Measurements from ENCODE around the gene OTUD4.

OTUD4 gene

GRCh38 chr4:145130788-145131399, 49.5 kb downstream of the OTUD4 start:
- H3K9me3 ChIP-seq (ENCODE audit: severe bottlenecking) = no peaks in the 10 kb centered on the region
- H3K27me3 ChIP-seq (ENCODE audit: insufficient read depth, poor library complexity, severe bottlenecking) = no peaks in the 10 kb centered on the region
- no peaks in the 10 kb centered on the region for H3K4me1 ChIP-seq (ENCODE audit: insufficient read depth, poor library complexity, severe bottlenecking)
- H3K4me3 ChIP-seq (ENCODE audit: severe bottlenecking) = no peak overlapping the region
- DNase-seq (ENCODE audit: low spot score) (no peak), ATAC-seq (ENCODE audit: low read depth) (peak; percentile 52)
- no peak overlapping the region for H3K27ac ChIP-seq (ENCODE audit: poor library complexity, severe bottlenecking)
- H3K36me3 ChIP-seq (ENCODE audit: low read depth) = peaks cover 83% of the 10 kb centered on the region
- no peak for TF ChIP-seq CTCF (IDR thresholded peaks at IDR 0.05; ENCODE audit: poor library complexity, severe bottlenecking)

- H3K27ac ChIP-seq (ENCODE audit: poor library complexity, severe bottlenecking) = no peak overlapping the region
Observed at GRCh38 chr4:145130130-145130529, 50.3 kb downstream of the OTUD4 start.

GRCh38 chr4:145125396-145125795, 55.0 kb downstream of the OTUD4 start:
- TF ChIP-seq CTCF (IDR thresholded peaks at IDR 0.05; ENCODE audit: poor library complexity, severe bottlenecking) = no peak
- no peak for ATAC-seq (ENCODE audit: low read depth)
- H3K4me1 ChIP-seq (ENCODE audit: insufficient read depth, poor library complexity, severe bottlenecking) = no peaks in the 10 kb centered on the region
- no peak overlapping the region for H3K27ac ChIP-seq (ENCODE audit: poor library complexity, severe bottlenecking)
- no peak overlapping the region for H3K4me3 ChIP-seq (ENCODE audit: severe bottlenecking)
- H3K36me3 ChIP-seq (ENCODE audit: low read depth) = peaks cover 98% of the 10 kb centered on the region
- no peaks in the 10 kb centered on the region for H3K9me3 ChIP-seq (ENCODE audit: severe bottlenecking)
- DNase-seq (ENCODE audit: low spot score) = no peak
- no peaks in the 10 kb centered on the region for H3K27me3 ChIP-seq (ENCODE audit: insufficient read depth, poor library complexity, severe bottlenecking)

More at GRCh38 chr4:145130130-145130529, 50.3 kb downstream of the OTUD4 start:
- Histone ChIP-seq H3K9me3 (ENCODE audit: severe bottlenecking) (no peaks in the 10 kb centered on the region), H3K4me3 (ENCODE audit: severe bottlenecking) (no peak overlapping the region), H3K27me3 (ENCODE audit: insufficient read depth, poor library complexity, severe bottlenecking) (no peaks in the 10 kb centered on the region), H3K36me3 (ENCODE audit: low read depth) (peaks cover 83% of the 10 kb centered on the region), H3K4me1 (ENCODE audit: insufficient read depth, poor library complexity, severe bottlenecking) (no peaks in the 10 kb centered on the region)
- no peak for DNase-seq (ENCODE audit: low spot score)
- no peak for ATAC-seq (ENCODE audit: low read depth)
- TF ChIP-seq CTCF (IDR thresholded peaks at IDR 0.05; ENCODE audit: poor library complexity, severe bottlenecking) = no peak

- Histone ChIP-seq H3K36me3 (ENCODE audit: low read depth) (peaks cover 97% of the 10 kb centered on the region), H3K4me1 (ENCODE audit: insufficient read depth, poor library complexity, severe bottlenecking) (no peaks in the 10 kb centered on the region), H3K27me3 (ENCODE audit: insufficient read depth, poor library complexity, severe bottlenecking) (no peaks in the 10 kb centered on the region), H3K9me3 (ENCODE audit: severe bottlenecking) (no peaks in the 10 kb centered on the region), H3K27ac (ENCODE audit: poor library complexity, severe bottlenecking) (no peak overlapping the region), H3K4me3 (ENCODE audit: severe bottlenecking) (no peak overlapping the region)
- ATAC-seq (ENCODE audit: low read depth) = no peak
- no peak for DNase-seq (ENCODE audit: low spot score)
- no peak for TF ChIP-seq CTCF (IDR thresholded peaks at IDR 0.05; ENCODE audit: poor library complexity, severe bottlenecking)
Observed at GRCh38 chr4:145108128-145108527, 72.3 kb downstream of the OTUD4 start.

- TF ChIP-seq CTCF (IDR thresholded peaks at IDR 0.05; ENCODE audit: poor library complexity, severe bottlenecking) = no peak
- no peak for ATAC-seq (ENCODE audit: low read depth)
- H3K27ac ChIP-seq (ENCODE audit: poor library complexity, severe bottlenecking) = no peak overlapping the region
- no peak overlapping the region for H3K4me3 ChIP-seq (ENCODE audit: severe bottlenecking)
- no peaks in the 10 kb centered on the region for H3K9me3 ChIP-seq (ENCODE audit: severe bottlenecking)
- H3K36me3 ChIP-seq (ENCODE audit: low read depth) = peaks cover 94% of the 10 kb centered on the region
- H3K4me1 ChIP-seq (ENCODE audit: insufficient read depth, poor library complexity, severe bottlenecking) = no peaks in the 10 kb centered on the region
- DNase-seq (ENCODE audit: low spot score) = no peak
- no peaks in the 10 kb centered on the region for H3K27me3 ChIP-seq (ENCODE audit: insufficient read depth, poor library complexity, severe bottlenecking)
Observed at GRCh38 chr4:145107126-145107525, 73.3 kb downstream of the OTUD4 start.
